PFSK-1 (cell line): Measurements from ENCODE around the gene WDR59.

ENCODE experiments used
- REST ChIP-seq, 2 experiments: IDR thresholded peaks; 2 replicates each; pipeline versions ENCODE4 v1.6.1 to v1.8.0; 2011 to 2012; ENCODE audit warnings: low read depth in 2 of 2, low read length in 2 of 2, control low read depth in 1 of 2, inconsistent platforms in 1 of 2, mild to moderate bottlenecking in 1 of 2, moderate library complexity in 1 of 2; ENCODE audit not compliant: insufficient read depth in 1 of 2
- TAF1 ChIP-seq: IDR thresholded peaks from 2 replicates; pipeline ENCODE4 v1.6.1; 2012; ENCODE audit warnings: low read length, control low read depth, borderline replicate concordance; ENCODE audit not compliant: insufficient read depth

DNA sequence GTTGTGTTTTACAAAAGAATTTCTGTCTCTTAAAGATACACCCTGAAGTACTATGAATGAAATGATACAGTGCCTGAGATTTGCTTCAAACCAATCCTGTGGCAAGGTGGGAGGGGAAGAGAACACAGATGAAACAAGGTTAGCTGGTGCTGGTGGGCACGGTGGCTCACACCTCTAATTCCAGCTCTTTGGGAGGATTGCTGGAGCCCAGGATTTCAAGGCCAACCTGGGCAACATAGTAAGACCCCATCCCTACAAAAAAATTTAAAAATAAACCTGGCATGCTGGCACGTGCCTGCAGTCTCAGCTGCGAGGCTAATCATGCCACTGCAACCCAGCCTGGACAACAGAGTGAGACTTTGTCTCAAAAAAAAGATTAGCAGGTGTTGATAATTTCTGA, 143.0 kb downstream of the WDR59 start:
- no peak for TF ChIP-seq TAF1
- no peak for TF ChIP-seq REST (IDR thresholded peaks at IDR 0.05; ENCODE audit: insufficient read depth in 1 of 2, low read depth in 2 of 2, low read length in 2 of 2)
